ENCODE results near the gene ROBO1. TPM values are rescaled to one million over a fixed set of nuclear protein-coding genes. Genes with fewer than 3 reads are reported as not detected.

Gene ROBO1
- total and polyA plus RNA-seq, 2 donors from 2014 or later, result 2.1 to 22.1 TPM

- no peak overlapping the region for H3K27ac ChIP-seq (ENCODE audit: low read depth in 2 of 2, low read length in 2 of 2)
- no peaks in the 10 kb centered on the region for H3K4me1 ChIP-seq (ENCODE audit: control insufficient read depth in 2 of 3, insufficient read depth in 2 of 3, low read depth in 1 of 3, low read length in 3 of 3)
- FAIRE-seq, result no peak
- intact Hi-C loops (cut with DNase I), result no loop called here
- H3K27me3 ChIP-seq (ENCODE audit: control insufficient read depth, insufficient read depth, low read length), result no peaks in the 10 kb centered on the region
- no peaks in the 10 kb centered on the region for H3K9me3 ChIP-seq (ENCODE audit: control insufficient read depth in 2 of 3, insufficient read depth in 1 of 3, low read length in 3 of 3)
- H3K9ac ChIP-seq (ENCODE audit: low read length in 3 of 3), result no peak overlapping the region
- H3K4me3 ChIP-seq (ENCODE audit: low read length in 3 of 3), result no peak overlapping the region
- no peaks in the 10 kb centered on the region for H3K36me3 ChIP-seq (ENCODE audit: control insufficient read depth in 2 of 3, insufficient read depth in 3 of 3, low read length in 3 of 3)
- no peak for TF ChIP-seq CTCF (IDR thresholded peaks at IDR 0.05; ENCODE audit: borderline replicate concordance, extremely low read depth, insufficient read depth)
- peak in 2 of 5 donors; percentile 23 to 52 for DNase-seq
These were observed 1001.9 kb downstream of the ROBO1 start for GRCh38 chr3:78765671-78766485.

GRCh38 chr3:78764634-78765033, 1003.2 kb downstream of the ROBO1 start:
- TF ChIP-seq CTCF (IDR thresholded peaks at IDR 0.05; ENCODE audit: borderline replicate concordance, extremely low read depth, insufficient read depth), result no peak
- H3K9me3 ChIP-seq (ENCODE audit: control insufficient read depth in 2 of 3, insufficient read depth in 1 of 3, low read length in 3 of 3), result no peaks in the 10 kb centered on the region
- H3K27me3 ChIP-seq (ENCODE audit: control insufficient read depth, insufficient read depth, low read length), result no peaks in the 10 kb centered on the region
- H3K36me3 ChIP-seq (ENCODE audit: control insufficient read depth in 2 of 3, insufficient read depth in 3 of 3, low read length in 3 of 3), result no peaks in the 10 kb centered on the region
- no peaks in the 10 kb centered on the region for H3K4me1 ChIP-seq (ENCODE audit: control insufficient read depth in 2 of 3, insufficient read depth in 2 of 3, low read depth in 1 of 3, low read length in 3 of 3)
- H3K4me3 ChIP-seq (ENCODE audit: low read length in 3 of 3), result no peak overlapping the region
- no peak for DNase-seq
- H3K27ac ChIP-seq (ENCODE audit: low read depth in 2 of 2, low read length in 2 of 2), result no peak overlapping the region
- intact Hi-C loops (cut with DNase I), result no loop called here
- no peak for FAIRE-seq
- H3K9ac ChIP-seq (ENCODE audit: low read length in 3 of 3), result no peak overlapping the region

GRCh38 chr3:78762121-78762520, 1005.7 kb downstream of the ROBO1 start:
- Histone ChIP-seq H3K9me3 (ENCODE audit: control insufficient read depth in 2 of 3, insufficient read depth in 1 of 3, low read length in 3 of 3) (no peaks in the 10 kb centered on the region), H3K27ac (ENCODE audit: low read depth in 2 of 2, low read length in 2 of 2) (no peak overlapping the region), H3K4me3 (ENCODE audit: low read length in 3 of 3) (no peak overlapping the region), H3K27me3 (ENCODE audit: control insufficient read depth, insufficient read depth, low read length) (no peaks in the 10 kb centered on the region), H3K36me3 (ENCODE audit: control insufficient read depth in 2 of 3, insufficient read depth in 3 of 3, low read length in 3 of 3) (no peaks in the 10 kb centered on the region), H3K4me1 (ENCODE audit: control insufficient read depth in 2 of 3, insufficient read depth in 2 of 3, low read depth in 1 of 3, low read length in 3 of 3) (no peaks in the 10 kb centered on the region), H3K9ac (ENCODE audit: low read length in 3 of 3) (no peak overlapping the region)
- intact Hi-C loops (cut with DNase I), result no loop called here
- TF ChIP-seq CTCF (IDR thresholded peaks at IDR 0.05; ENCODE audit: borderline replicate concordance, extremely low read depth, insufficient read depth), result no peak
- DNase-seq, result no peak
- FAIRE-seq, result peak; percentile 47

All from kidney (tissue), 14 donors.